G401.6 (cell line): ENCODE measurements around the gene ZNF552.
"Not testable (repeated sequence)": the region's sequence is repeated elsewhere in the genome, so short reads cannot be mapped to it uniquely, and the experiment has no call there.

Experiments used
- FAIRE-seq: peaks from 2 replicates; lab custom pipeline; 2012; peaks lifted over from hg19 to GRCh38; lab: Jason Lieb, UNC

Gene ZNF552

GRCh38 chr19:57818378-57818777 lies 3.7 kb upstream of the ZNF552 start:
- no peak for FAIRE-seq

GRCh38 chr19:57817976-57818375 lies 3.3 kb upstream of the ZNF552 start:
- no peak for FAIRE-seq

- no peak for FAIRE-seq
These were observed 1.9 kb upstream of the ZNF552 start for GRCh38 chr19:57816652-57817051.

- FAIRE-seq = no peak
These were observed 748 bp upstream of the ZNF552 start for GRCh38 chr19:57815247-57816075.

- FAIRE-seq = no peak
These were observed 701 bp downstream of the ZNF552 start for GRCh38 chr19:57813919-57814504.

- FAIRE-seq = not testable (repeated sequence)
These were observed 1.5 kb downstream of the ZNF552 start for GRCh38 chr19:57812975-57813820.

- no peak for FAIRE-seq
These were observed 2.5 kb downstream of the ZNF552 start for GRCh38 chr19:57812226-57812625.

- FAIRE-seq = not testable (repeated sequence)
These were observed 4.1 kb downstream of the ZNF552 start for GRCh38 chr19:57810410-57811295.

GRCh38 chr19:57807541-57807940 lies 7.2 kb downstream of the ZNF552 start:
- FAIRE-seq = no peak

GRCh38 chr19:57803594-57804325 lies 11.0 kb downstream of the ZNF552 start:
- FAIRE-seq = no peak

GRCh38 chr19:57803265-57803593 lies 11.5 kb downstream of the ZNF552 start:
- FAIRE-seq = no peak

GRCh38 chr19:57802269-57802668 lies 12.4 kb downstream of the ZNF552 start:
- no peak for FAIRE-seq

- no peak for FAIRE-seq
These were observed 14.0 kb downstream of the ZNF552 start for GRCh38 chr19:57800696-57801095.

GRCh38 chr19:57796580-57796979 lies 18.1 kb downstream of the ZNF552 start:
- FAIRE-seq = not testable (repeated sequence)

- no peak for FAIRE-seq
These were observed 25.4 kb downstream of the ZNF552 start for GRCh38 chr19:57789288-57789687.

GRCh38 chr19:57788114-57788692 lies 26.5 kb downstream of the ZNF552 start:
- no peak for FAIRE-seq

- FAIRE-seq = no peak
These were observed 27.8 kb downstream of the ZNF552 start for GRCh38 chr19:57786906-57787305.

- no peak for FAIRE-seq
These were observed 28.4 kb downstream of the ZNF552 start for GRCh38 chr19:57786286-57786685.

- no peak for FAIRE-seq
These were observed 35.4 kb downstream of the ZNF552 start for GRCh38 chr19:57779220-57779845.

GRCh38 chr19:57778336-57778735 lies 36.4 kb downstream of the ZNF552 start:
- FAIRE-seq = no peak
